ENCODE results near the gene C5orf34. TPM values are rescaled to one million over a fixed set of nuclear protein-coding genes. Genes with fewer than 3 reads are reported as not detected.
"Not testable (repeated sequence)": the region's sequence is repeated elsewhere in the genome, so short reads cannot be mapped to it uniquely, and the experiment has no call there.

The C5orf34 gene
- total RNA-seq, 4 donors from 2014 or later: 0.87 to 5.1 (median 1.9) TPM

DNA sequence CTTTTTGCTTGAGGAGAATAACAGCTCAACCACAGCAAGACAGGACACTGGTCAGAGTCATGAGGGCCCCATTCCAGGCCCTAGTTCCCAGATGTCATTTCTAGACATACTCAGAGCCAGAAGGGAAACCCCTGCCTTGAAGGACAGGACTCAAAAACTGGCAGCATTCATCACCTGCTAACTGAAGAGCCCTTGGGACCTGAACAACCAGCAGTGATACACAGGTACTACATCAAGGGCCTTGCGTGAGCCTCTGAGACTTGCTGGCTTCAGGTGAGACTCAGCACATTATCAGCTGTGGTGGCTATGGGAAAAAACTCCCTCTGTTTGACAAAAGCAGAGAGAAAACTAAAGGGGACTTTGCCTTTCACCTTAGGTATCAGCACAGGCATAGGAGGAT is 53.9 kb downstream of the C5orf34 start:
- TF ChIP-seq POLR2A (IDR thresholded peaks at IDR 0.05): no peak
- TF ChIP-seq, protein P1, sequence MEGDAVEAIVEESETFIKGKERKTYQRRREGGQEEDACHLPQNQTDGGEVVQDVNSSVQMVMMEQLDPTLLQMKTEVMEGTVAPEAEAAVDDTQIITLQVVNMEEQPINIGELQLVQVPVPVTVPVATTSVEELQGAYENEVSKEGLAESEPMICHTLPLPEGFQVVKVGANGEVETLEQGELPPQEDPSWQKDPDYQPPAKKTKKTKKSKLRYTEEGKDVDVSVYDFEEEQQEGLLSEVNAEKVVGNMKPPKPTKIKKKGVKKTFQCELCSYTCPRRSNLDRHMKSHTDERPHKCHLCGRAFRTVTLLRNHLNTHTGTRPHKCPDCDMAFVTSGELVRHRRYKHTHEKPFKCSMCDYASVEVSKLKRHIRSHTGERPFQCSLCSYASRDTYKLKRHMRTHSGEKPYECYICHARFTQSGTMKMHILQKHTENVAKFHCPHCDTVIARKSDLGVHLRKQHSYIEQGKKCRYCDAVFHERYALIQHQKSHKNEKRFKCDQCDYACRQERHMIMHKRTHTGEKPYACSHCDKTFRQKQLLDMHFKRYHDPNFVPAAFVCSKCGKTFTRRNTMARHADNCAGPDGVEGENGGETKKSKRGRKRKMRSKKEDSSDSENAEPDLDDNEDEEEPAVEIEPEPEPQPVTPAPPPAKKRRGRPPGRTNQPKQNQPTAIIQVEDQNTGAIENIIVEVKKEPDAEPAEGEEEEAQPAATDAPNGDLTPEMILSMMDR (IDR thresholded peaks at IDR 0.05): no peak
- Histone ChIP-seq H3K4me1 (no peaks in the 10 kb centered on the region), H3K27ac (no peak overlapping the region), H3K9me3 (peaks cover 0 to 3% (median 2%) of the 10 kb centered on the region in 3 donors), H3K36me3 (peaks cover 0 to 25% (median 0%) of the 10 kb centered on the region in 3 donors), H3K4me3 (no peak overlapping the region), H3K27me3 (no peaks in the 10 kb centered on the region)
- DNase-seq: no peak
- intact Hi-C loops (cut with DNase I): no loop called here
- 86% methylated on average over 1 of the region's 1 CpG; no CpG with 5 or more reads in 1 of the 2 donors for WGBS, 2 donors

DNA sequence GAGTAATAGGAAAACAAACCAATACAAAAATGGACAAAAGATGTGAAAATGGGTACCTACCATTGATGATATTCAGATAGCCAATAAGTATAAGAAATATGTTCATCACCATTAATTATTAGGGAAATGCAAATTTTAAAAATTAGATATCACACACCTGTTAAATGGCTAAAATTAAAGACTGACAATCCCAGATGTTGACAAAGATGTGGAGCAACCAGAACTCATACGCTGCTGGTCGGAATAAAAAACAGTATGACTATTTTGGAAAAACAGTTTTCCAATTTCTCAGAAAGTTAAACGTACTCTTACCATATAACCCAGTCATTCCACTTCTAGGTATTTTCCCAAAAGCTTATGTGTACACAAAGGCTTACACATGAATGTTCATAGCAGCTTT is 58.4 kb downstream of the C5orf34 start:
- TF ChIP-seq, protein P1 (IDR thresholded peaks at IDR 0.05): no peak
- TF ChIP-seq POLR2A (IDR thresholded peaks at IDR 0.05): no peak
- WGBS, 2 donors: 76 to 90% methylated on average over 3 of the region's 3 CpGs
- H3K4me1 ChIP-seq: no peaks in the 10 kb centered on the region
- intact Hi-C loops (cut with DNase I): no loop called here
- no peak for DNase-seq
- no peak overlapping the region for H3K4me3 ChIP-seq
- peaks cover 0 to 3% (median 0%) of the 10 kb centered on the region in 3 donors for H3K9me3 ChIP-seq
- H3K27me3 ChIP-seq: no peaks in the 10 kb centered on the region
- H3K27ac ChIP-seq: no peak overlapping the region
- H3K36me3 ChIP-seq: peaks cover 0 to 33% (median 0%) of the 10 kb centered on the region in 3 donors

DNA sequence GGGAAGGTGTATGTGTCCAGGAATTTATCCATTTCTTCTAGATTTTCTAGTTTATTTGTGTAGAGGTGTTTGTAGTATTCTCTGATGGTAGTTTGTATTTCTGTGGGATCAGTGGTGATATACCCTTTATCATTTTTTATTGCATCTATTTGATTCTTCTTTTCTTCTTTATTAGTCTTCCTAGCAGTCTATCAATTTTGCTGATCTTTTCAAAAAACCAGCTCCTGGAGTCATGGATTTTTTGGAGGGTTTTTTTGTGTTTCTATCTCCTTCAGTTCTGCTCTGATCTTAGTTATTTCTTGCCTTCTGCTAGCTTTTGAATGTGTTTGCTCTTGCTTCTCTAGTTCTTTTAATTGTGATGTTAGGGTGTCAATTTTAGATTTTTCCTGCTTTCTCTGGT is 73.4 kb downstream of the C5orf34 start:
- H3K36me3 ChIP-seq: peaks cover 0 to 41% (median 0%) of the 10 kb centered on the region in 3 donors
- H3K27me3 ChIP-seq; intact Hi-C loops (cut with DNase I); H3K4me3 ChIP-seq; H3K27ac ChIP-seq; H3K4me1 ChIP-seq; DNase-seq: not testable (repeated sequence)
- peaks cover 0 to 40% (median 3%) of the 10 kb centered on the region in 3 donors for H3K9me3 ChIP-seq

DNA sequence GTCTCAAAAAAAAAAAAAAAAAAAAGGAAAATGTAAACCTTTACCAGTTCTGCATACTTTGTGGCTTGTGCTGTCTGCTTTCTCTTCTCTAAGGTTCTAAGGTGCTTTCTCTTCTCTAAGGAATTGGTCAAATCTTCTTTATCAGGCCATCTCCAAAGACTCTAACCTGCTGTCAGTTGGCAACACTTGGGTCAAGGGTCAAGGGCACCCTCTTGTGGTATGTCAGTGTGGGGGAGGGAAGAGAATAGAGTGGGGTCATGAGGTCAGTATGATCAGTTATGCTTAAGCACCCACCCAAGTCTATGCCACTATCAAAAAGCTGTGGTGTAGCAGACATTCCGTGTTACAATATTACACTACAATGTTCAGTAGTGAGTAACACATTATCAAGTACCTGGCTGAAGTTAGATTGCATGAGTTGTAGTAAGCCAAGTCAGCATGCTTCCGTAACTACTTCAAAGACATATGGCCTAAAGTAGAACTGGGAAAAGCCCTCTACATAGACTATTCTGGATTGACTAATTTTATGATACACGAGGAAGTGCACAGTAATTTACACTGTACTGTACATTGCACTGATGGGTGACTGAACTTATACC is 77.8 kb downstream of the C5orf34 start:
- Histone ChIP-seq H3K27me3 (no peaks in the 10 kb centered on the region), H3K4me3 (no peak overlapping the region), H3K9me3 (peaks cover 0 to 27% (median 0%) of the 10 kb centered on the region in 3 donors), H3K36me3 (no peaks in the 10 kb centered on the region), H3K4me1 (peaks cover 0 to 13% (median 5%) of the 10 kb centered on the region in 3 donors), H3K27ac (no peak overlapping the region)
- 97 to 100% methylated on average over 3 of the region's 3 CpGs for WGBS, 2 donors
- DNase-seq: no peak
- intact Hi-C loops (cut with DNase I): no loop called here
- no peak for TF ChIP-seq POLR2A (IDR thresholded peaks at IDR 0.05)
- TF ChIP-seq, protein P1 (IDR thresholded peaks at IDR 0.05): no peak

Other genes with a start within 250 kb of the C5orf34 start
- 100 to 1,000 TPM in 3 of 4 donors, 10 to 100 TPM in 1; 86.6 to 278 (median 148) TPM for gene HMGCS1, start 201.7 kb downstream of the C5orf34 start, total RNA-seq
- gene CCL28, start 102.8 kb downstream of the C5orf34 start, total RNA-seq: 1 to 10 TPM; 1.9 to 9.1 (median 3.3) TPM
- gene TMEM267, start 31.3 kb downstream of the C5orf34 start, total RNA-seq: 10 to 100 TPM in 1 of 4 donors, 1 to 10 TPM in 3; 3.5 to 11.7 (median 7.2) TPM
- 10 to 100 TPM; 27.7 to 61.4 (median 51.3) TPM for gene PAIP1, start 41.9 kb upstream of the C5orf34 start, total RNA-seq
- gene NNT, start 88.0 kb upstream of the C5orf34 start, total RNA-seq: 10 to 100 TPM; 16.0 to 35.1 (median 29.1) TPM